Activated T-helper 1 cell treated with Interleukin-2 at 50 U/mL for 16 hours (primary cell): Measurements from ENCODE around the gene FCHSD2.

Source experiments
- DNase-seq: peaks from one replicate; pipeline ENCODE4 v3.0.0-alpha.2; 2020; ENCODE audit warnings: low read depth

FCHSD2 gene

DNA sequence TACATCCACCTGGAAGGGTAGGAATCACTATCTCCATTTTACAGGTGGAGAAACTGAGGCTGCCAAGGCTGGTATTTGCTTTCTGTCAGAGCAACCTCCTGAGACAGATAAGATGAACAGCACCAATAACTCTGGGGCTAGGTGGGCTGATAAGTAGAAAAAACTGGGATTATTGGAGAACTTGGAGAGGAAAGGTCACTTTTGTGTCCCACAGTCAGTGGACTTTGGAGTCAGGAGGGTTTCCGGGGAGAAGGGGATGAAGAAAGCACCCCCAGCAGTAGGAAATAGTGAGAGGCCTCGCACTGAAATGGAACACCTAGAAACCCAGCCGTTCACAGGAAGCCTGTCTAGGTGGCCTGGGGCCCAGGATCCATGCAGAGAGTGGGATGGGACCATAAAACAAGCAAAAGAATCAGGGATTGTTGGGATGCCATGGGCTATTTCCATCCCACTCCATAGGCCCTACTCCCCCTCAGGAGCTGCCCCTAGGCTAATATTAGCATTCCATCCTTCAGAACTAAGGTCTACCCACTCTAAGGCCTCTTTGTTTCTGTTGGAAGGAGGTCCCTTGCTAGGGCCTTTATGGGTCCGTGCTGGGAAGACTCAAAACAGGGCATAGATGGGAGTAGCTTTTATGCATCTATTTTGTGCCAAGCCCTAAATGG, 31.0 kb upstream of the FCHSD2 start:
- DNase-seq, result no peak

- no peak for DNase-seq
These were observed 29.5 kb upstream of the FCHSD2 start for GRCh38 chr11:73171436-73172161.

GRCh38 chr11:73170140-73170539, 28.0 kb upstream of the FCHSD2 start:
- DNase-seq, result no peak

GRCh38 chr11:73168925-73169579, 26.9 kb upstream of the FCHSD2 start:
- no peak for DNase-seq

GRCh38 chr11:73167363-73167954, 25.3 kb upstream of the FCHSD2 start:
- no peak for DNase-seq

DNA sequence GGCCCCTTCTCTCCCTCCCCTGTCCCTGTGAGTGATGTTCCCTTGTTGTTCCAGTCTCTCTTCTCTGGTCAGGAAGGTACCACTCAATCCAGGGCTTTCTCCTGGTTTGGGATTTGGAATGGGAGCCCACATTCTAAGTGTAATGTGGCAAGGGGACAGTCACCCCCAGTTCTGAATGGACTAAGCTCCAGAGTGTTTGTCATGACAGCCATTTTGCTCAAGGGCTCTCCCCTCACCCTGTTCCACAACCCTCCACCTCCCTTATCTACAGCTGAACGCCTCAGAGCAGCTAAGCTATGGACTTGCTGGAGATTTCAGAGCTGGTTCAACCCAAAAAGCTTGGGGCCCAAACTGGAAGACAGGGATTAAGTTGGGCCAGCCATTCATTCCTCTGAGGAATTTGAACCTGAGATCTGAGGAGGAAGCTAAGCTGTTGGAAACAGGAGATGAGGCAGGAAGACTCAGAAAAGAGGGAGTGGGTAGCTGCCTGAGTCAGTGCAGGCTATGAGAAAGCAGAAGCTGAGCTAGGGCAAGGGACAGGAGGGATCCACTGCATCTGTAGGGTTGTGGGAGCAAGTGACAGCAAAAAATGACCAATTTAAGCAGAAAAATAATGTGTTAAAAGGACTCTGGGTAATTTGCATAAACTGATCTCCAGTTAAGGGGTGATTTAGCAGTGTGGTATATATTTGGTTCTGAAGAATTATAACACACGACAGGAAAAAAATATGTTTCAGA, 22.9 kb upstream of the FCHSD2 start:
- no peak for DNase-seq

DNA sequence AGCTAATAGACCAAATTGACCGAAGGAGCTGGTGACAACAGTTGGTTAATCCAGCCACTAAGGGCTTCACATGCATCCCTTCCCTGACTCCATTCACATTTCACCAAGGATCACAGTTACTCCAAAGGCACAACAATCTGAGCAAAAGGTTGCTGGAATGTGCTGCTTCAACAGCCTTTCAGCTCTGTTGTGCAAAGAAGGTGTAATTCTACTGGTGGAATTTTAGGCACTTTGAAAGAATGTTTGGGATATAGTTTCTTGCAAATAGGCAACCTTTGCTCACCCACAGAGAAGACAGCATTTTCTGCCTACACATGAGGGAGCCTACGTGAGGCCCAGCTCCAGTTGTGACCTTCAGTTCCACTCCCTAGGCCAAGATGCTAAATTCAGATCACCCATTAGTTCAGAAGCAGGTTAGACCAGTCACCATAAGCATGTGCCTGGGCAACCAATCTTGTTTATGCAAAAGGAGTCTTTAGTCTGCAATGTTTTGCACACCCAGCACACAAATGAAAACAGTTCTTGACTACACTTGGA, 21.6 kb upstream of the FCHSD2 start:
- no peak for DNase-seq

GRCh38 chr11:73162196-73162740, 20.1 kb upstream of the FCHSD2 start:
- DNase-seq, result no peak

- DNase-seq, result no peak
These were observed 18.1 kb upstream of the FCHSD2 start for GRCh38 chr11:73160005-73160760.

DNA sequence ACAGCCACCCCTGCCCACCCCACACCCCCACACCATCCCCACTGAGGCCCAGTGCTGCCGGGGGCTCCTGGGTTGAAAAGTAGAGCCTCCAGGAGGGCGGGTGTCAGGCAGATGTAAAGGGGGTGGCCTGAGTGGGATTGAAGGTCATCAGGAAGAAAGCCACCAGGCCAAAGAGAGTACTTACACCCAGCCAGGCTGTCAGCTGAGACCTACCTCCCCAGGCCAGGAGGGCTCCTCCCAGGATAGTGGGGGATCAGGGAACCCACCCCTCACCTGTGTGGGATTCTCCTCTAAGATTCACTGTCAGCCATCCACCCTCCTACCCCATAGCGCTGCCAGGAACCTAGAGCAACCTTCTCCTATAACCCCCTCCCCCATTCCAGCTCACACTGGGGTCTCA, 17.2 kb upstream of the FCHSD2 start:
- no peak for DNase-seq

DNA sequence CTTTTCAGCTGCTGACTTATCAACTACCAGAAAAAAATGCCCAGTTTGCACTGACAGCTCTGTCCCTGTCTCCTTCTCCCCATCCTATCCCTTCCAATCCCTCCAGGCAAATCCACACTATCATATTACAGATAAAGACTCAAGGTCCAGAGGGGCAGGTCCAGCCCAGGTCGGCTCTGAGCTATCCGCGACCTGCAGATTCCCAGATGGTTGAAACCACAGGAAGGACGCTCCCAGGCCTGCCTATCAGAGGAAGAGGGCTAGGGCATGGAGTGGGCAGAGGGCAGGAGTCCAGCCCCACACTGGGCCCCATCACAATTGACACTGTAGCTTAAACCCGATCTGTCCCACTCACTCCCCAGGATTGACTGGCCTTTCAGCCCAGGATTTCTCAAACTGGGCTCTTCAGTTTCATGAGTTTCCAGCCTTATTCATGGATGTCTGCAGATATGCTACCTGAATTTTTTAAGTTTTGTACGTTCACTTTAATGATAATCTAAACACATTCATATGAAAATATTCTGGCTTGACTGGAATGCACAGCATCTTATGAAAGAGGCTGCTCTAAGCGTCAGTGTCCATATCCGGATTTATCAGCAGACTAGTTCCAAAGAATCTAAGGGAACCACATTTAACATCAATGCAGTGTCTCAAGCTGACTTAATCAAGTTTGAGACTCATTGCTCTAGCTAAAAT, 16.4 kb upstream of the FCHSD2 start:
- DNase-seq, result no peak

GRCh38 chr11:73157101-73158010, 15.2 kb upstream of the FCHSD2 start:
- no peak for DNase-seq

DNA sequence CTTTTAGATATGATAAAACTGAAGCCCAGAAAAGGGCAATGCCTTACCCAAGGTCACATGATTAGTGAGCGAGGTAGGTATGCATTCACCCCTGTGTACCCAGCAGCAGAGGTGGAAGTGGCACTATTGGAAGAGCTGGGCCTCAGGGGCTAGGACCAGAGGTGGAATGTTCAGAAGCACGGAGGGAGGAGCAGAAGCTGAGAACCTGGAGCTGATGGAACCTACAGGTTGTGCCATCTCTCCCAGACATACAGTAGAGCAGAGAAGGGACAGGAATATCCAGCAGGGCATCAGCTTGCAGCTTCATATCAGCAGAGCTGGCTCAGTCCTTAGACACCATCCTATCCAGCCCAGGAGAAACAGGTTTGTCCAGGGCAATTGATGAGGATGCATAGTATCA, 14.6 kb upstream of the FCHSD2 start:
- no peak for DNase-seq

DNA sequence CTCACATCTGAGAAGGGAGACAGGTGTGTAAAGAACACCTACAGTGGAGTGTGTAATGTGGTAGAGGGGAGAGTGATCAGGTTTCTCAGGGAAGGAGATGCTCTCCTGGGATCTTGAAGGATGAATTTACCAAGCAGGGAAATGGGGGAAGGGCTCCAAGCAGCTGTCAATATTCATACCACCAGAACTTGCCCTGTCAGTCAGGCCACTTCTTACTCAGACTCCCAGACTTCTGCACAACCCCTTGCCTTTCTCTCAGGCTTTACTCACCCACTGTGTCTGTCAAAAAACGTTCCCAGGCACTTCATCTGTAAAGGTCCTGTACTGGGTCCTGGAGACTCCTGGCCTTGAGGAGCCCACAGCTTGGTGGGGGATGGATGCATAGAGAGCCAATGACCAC, 14.0 kb upstream of the FCHSD2 start:
- DNase-seq, result no peak

DNA sequence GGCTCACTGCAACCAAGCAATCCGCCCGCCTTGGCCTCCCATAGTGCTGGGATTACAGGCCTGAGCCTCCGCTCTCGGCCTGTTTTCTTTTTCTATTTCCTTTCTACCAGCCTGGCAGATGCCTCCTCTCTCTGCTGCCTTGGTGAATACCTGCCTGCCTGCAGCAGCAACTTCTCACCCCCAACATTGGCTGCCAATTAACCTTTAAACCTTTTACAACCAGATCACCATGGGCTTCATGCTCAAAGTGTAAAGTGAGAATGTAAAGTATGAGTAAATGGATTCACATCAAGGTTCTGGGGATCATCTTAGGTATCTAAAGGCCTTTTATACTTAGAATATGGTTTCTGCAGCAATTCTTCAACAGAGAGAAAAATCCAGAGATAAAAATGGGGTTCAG, 13.0 kb upstream of the FCHSD2 start:
- DNase-seq, result no peak

- no peak for DNase-seq
These were observed 12.1 kb upstream of the FCHSD2 start for GRCh38 chr11:73154178-73154577.

GRCh38 chr11:73152861-73153483, 10.9 kb upstream of the FCHSD2 start:
- peak; percentile 18 for DNase-seq

- DNase-seq, result no peak
These were observed 10.2 kb upstream of the FCHSD2 start for GRCh38 chr11:73152086-73152853.
